H9 (cell line): ENCODE data around the gene PCMT1. TPM values are rescaled to one million over a fixed set of nuclear protein-coding genes. Genes with fewer than 3 reads are reported as not detected.

Experiments used
- DNase-seq: peaks from one replicate; pipeline ENCODE4 v3.0.0-alpha.2; 2017
- H2AFZ ChIP-seq: one replicate; pipeline ENCODE4 v1.6.1; 2013; ENCODE audit warnings: mild to moderate bottlenecking, low read length, control low read depth, moderate library complexity
- H2AK5ac ChIP-seq: 2 replicates; pipeline ENCODE4 v1.6.1; 2013; ENCODE audit warnings: low read length, control low read depth, mixed read lengths; ENCODE audit not compliant: insufficient read length
- H2BK120ac ChIP-seq: one replicate; pipeline ENCODE4 v1.6.1; 2013; ENCODE audit warnings: low read depth, mild to moderate bottlenecking, low read length, control low read depth, inconsistent platforms; ENCODE audit not compliant: poor library complexity, severe bottlenecking
- H2BK12ac ChIP-seq: 2 replicates; pipeline ENCODE4 v1.6.1; 2013; ENCODE audit warnings: low read length, control low read depth, mixed read lengths, low read depth; ENCODE audit not compliant: insufficient read length
- H2BK15ac ChIP-seq: 2 replicates; pipeline ENCODE4 v1.6.1; 2013; ENCODE audit warnings: low read depth, low read length, control low read depth
- H2BK20ac ChIP-seq: one replicate; pipeline ENCODE4 v1.6.1; 2013; ENCODE audit warnings: low read depth, mild to moderate bottlenecking, low read length, control low read depth, inconsistent platforms; ENCODE audit not compliant: poor library complexity, severe bottlenecking
- H2BK5ac ChIP-seq: 2 replicates; pipeline ENCODE4 v1.6.1; 2013; ENCODE audit warnings: low read length, control low read depth, mixed read lengths; ENCODE audit not compliant: insufficient read length
- H3K14ac ChIP-seq: 2 replicates; pipeline ENCODE4 v1.6.1; 2013; ENCODE audit warnings: low read length, control low read depth; ENCODE audit not compliant: insufficient read depth
- H3K18ac ChIP-seq: 2 replicates; pipeline ENCODE4 v1.6.1; 2013; ENCODE audit warnings: low read depth, mild to moderate bottlenecking, mixed read lengths, low read length, control low read depth; ENCODE audit not compliant: insufficient read length
- H3K23ac ChIP-seq: 2 replicates; pipeline ENCODE4 v1.6.1; 2013; ENCODE audit warnings: low read length, control low read depth, mixed read lengths, low read depth; ENCODE audit not compliant: insufficient read length
- H3K23me2 ChIP-seq: 2 replicates; pipeline ENCODE4 v1.6.1; 2013; ENCODE audit warnings: low read depth, mild to moderate bottlenecking, mixed read lengths, low read length, control low read depth; ENCODE audit not compliant: insufficient read length, poor library complexity, severe bottlenecking
- H3K27ac ChIP-seq: 2 replicates; pipeline ENCODE4 v1.5.1; 2013; ENCODE audit warnings: low read length, control low read depth, mixed read lengths, low read depth; ENCODE audit not compliant: insufficient read length
- H3K27me3 ChIP-seq: 2 replicates; pipeline ENCODE4 v1.6.1; 2013; ENCODE audit warnings: low read length, control low read depth, inconsistent platforms; ENCODE audit not compliant: insufficient read depth
- H3K4ac ChIP-seq: 2 replicates; pipeline ENCODE4 v1.6.1; 2013; ENCODE audit warnings: low read depth, mild to moderate bottlenecking, control low read depth, inconsistent platforms, low read length, moderate library complexity
- H3K4me1 ChIP-seq: 2 replicates; pipeline ENCODE4 v1.6.1; 2013; ENCODE audit warnings: low read length, control low read depth, inconsistent platforms; ENCODE audit not compliant: insufficient read depth
- H3K4me2 ChIP-seq: 2 replicates; pipeline ENCODE4 v1.6.1; 2013; ENCODE audit warnings: low read length, control low read depth, mixed read lengths; ENCODE audit not compliant: insufficient read length, insufficient read depth
- H3K56ac ChIP-seq: 2 replicates; pipeline ENCODE4 v1.6.1; 2013; ENCODE audit warnings: low read depth, mild to moderate bottlenecking, mixed read lengths, low read length, control low read depth; ENCODE audit not compliant: insufficient read length
- H3K79me1 ChIP-seq: 2 replicates; pipeline ENCODE4 v1.6.1; 2013; ENCODE audit warnings: low read depth, mild to moderate bottlenecking, moderate library complexity, low read length, control low read depth, inconsistent platforms; ENCODE audit not compliant: insufficient read depth, poor library complexity, severe bottlenecking
- H3K79me2 ChIP-seq: 2 replicates; pipeline ENCODE4 v1.6.1; 2013; ENCODE audit warnings: low read length, control low read depth, inconsistent platforms; ENCODE audit not compliant: insufficient read depth
- H3K9ac ChIP-seq: 2 replicates; pipeline ENCODE4 v1.6.1; 2013; ENCODE audit warnings: low read length, control low read depth, mixed read lengths; ENCODE audit not compliant: insufficient read length; ENCODE audit errors: extremely low read depth
- H3K9me3 ChIP-seq: one replicate; pipeline ENCODE4 v1.6.1; 2013; ENCODE audit warnings: low read depth, low read length, inconsistent platforms; ENCODE audit not compliant: control insufficient read depth
- H3T11ph ChIP-seq: one replicate; pipeline ENCODE4 v1.6.1; 2013; ENCODE audit warnings: mild to moderate bottlenecking, low read length, control low read depth, inconsistent platforms
- H4K20me1 ChIP-seq: one replicate; pipeline ENCODE4 v1.6.1; 2013; ENCODE audit not compliant: control insufficient read depth, insufficient read length, insufficient read depth
- H4K5ac ChIP-seq: 2 replicates; pipeline ENCODE4 v1.6.1; 2013; ENCODE audit warnings: low read depth, mild to moderate bottlenecking, mixed read lengths, low read length, control low read depth; ENCODE audit not compliant: insufficient read length
- H4K8ac ChIP-seq: replicated peaks from 2 replicates; pipeline ENCODE4 v1.6.1; 2013; ENCODE audit warnings: low read length, control low read depth, mixed read lengths, low read depth; ENCODE audit not compliant: insufficient read length
- H4K91ac ChIP-seq: 2 replicates; pipeline ENCODE4 v1.6.1; 2013; ENCODE audit warnings: low read depth, mild to moderate bottlenecking, moderate library complexity, mixed read lengths, low read length, control low read depth; ENCODE audit not compliant: insufficient read length
- H3K27ac Mint-ChIP-seq, 3 experiments: 2 replicates in 2 of 3; 3 replicates in 1 of 3; pipeline ENCODE4 v1.8.0; 2020 to 2021; ENCODE audit warnings: mixed read lengths in 3 of 3, mild to moderate bottlenecking in 1 of 3, moderate library complexity in 1 of 3
- H3K27me3 Mint-ChIP-seq: 2 replicates; pipeline ENCODE4 v1.8.0; 2021; ENCODE audit warnings: low read depth, mild to moderate bottlenecking, moderate library complexity, mixed read lengths
- H3K36me3 Mint-ChIP-seq, 3 experiments: 2 replicates in 2 of 3; 3 replicates in 1 of 3; pipeline ENCODE4 v1.8.0; 2020 to 2021; ENCODE audit warnings: low read depth in 3 of 3, mixed read lengths in 3 of 3; ENCODE audit not compliant: insufficient read depth in 1 of 3
- H3K4me1 Mint-ChIP-seq, 2 experiments: 2 replicates each; pipeline ENCODE4 v1.8.0; 2020; ENCODE audit warnings: mixed read lengths in 2 of 2
- H3K4me3 Mint-ChIP-seq, 2 experiments: 2 replicates in 1 of 2; 3 replicates in 1 of 2; pipeline ENCODE4 v1.8.0; 2020 to 2021; ENCODE audit warnings: mild to moderate bottlenecking in 2 of 2, mixed read lengths in 2 of 2, moderate library complexity in 1 of 2
- H3K9me3 Mint-ChIP-seq, 2 experiments: 2 replicates in 1 of 2; 3 replicates in 1 of 2; pipeline ENCODE4 v1.8.0; 2020; ENCODE audit warnings: mild to moderate bottlenecking in 2 of 2, mixed read lengths in 2 of 2, moderate library complexity in 1 of 2
- CTCF ChIP-seq: fragments of 200-600 bp; sonication (generic); conservative IDR thresholded peaks from 3 replicates; pipeline ENCODE4 v1.8.0; 2021; ENCODE audit warnings: antibody characterized with exemption, mild to moderate bottlenecking
- WGBS: extraction: QIAGEN DNeasy Blood & Tissue Kit; methylation state at CpG from one replicate; pipeline ENCODE4 v1.1.7; 2013; ENCODE audit warnings: missing lambda C conversion rate, low lambda C conversion rate, mixed read lengths; ENCODE audit not compliant: insufficient read length; ENCODE audit errors: extremely low coverage; 5-methylcytosine and 5-hydroxymethylcytosine counted together
- total RNA-seq: library from RNA; stranded (reverse); gene quantifications from 2 replicates; pipeline ENCODE4 v1.2.1, GENCODE V29; 2021

PCMT1 gene
- total RNA-seq, 1 experiment from 2014 or later: 98.3 TPM

- no peak for DNase-seq
- Mint-ChIP-seq H3K36me3 (peaks cover 0 to 4% (median 3%) of the 10 kb centered on the region in 3 experiments; a peak in 4 of 7 replicates), H3K27me3 (no peaks in the 10 kb centered on the region), H3K4me3 (no peak overlapping the region), H3K27ac (peak overlapping the region in 2 of 3 experiments; percentile 64 to 86; a peak in 2 of 7 replicates), H3K4me1 (peaks cover 0 to 4% of the 10 kb centered on the region in 2 experiments; a peak in 2 of 4 replicates), H3K9me3 (no peaks in the 10 kb centered on the region)
- no peak overlapping the region for H3K4me2 ChIP-seq
- no peak overlapping the region for H2AK5ac ChIP-seq
- H2BK15ac ChIP-seq: no peak overlapping the region
- no peak overlapping the region for H3K14ac ChIP-seq
- H4K5ac ChIP-seq: no peak overlapping the region
- H2BK12ac ChIP-seq: no peak overlapping the region
- H3K27ac ChIP-seq: no peak overlapping the region
- no peak overlapping the region for H3K4ac ChIP-seq
- no peak overlapping the region for H4K91ac ChIP-seq
- no peak overlapping the region for H2AFZ ChIP-seq
- no peak overlapping the region for H3T11ph ChIP-seq
- H4K20me1 ChIP-seq: no peaks in the 10 kb centered on the region
- no peak overlapping the region for H2BK20ac ChIP-seq
- H4K8ac ChIP-seq: no peak overlapping the region
- no peaks in the 10 kb centered on the region for H3K79me2 ChIP-seq
- no CpG with 5 or more reads among the region's 7 CpGs for WGBS
- no peaks in the 10 kb centered on the region for H3K23me2 ChIP-seq
- H3K18ac ChIP-seq: no peak overlapping the region
- no peaks in the 10 kb centered on the region for H3K9me3 ChIP-seq
- no peak overlapping the region for H3K56ac ChIP-seq
- no peak overlapping the region for H2BK5ac ChIP-seq
- H3K79me1 ChIP-seq: no peaks in the 10 kb centered on the region
- no peak overlapping the region for H3K23ac ChIP-seq
- no peak for TF ChIP-seq CTCF
- no peaks in the 10 kb centered on the region for H3K27me3 ChIP-seq
- H3K9ac ChIP-seq: no peak overlapping the region
- no peaks in the 10 kb centered on the region for H3K4me1 ChIP-seq
- no peak overlapping the region for H2BK120ac ChIP-seq
Observed at GRCh38 chr6:149846321-149846720, 96.8 kb downstream of the PCMT1 start.
